CD4-positive, CD25-positive, alpha-beta regulatory T cell (primary cell): ENCODE data around the gene DACH1. TPM values are rescaled to one million over a fixed set of nuclear protein-coding genes. Genes with fewer than 3 reads are reported as not detected.

Experiments used
- ATAC-seq, 2 donors: fragments of 150-1000 bp; cut with Tn5 transposase; one replicate each; pipeline ENCODE4 v1.10.0; 2021; ENCODE audit warnings: low read depth in 2 of 2, moderate number of reproducible peaks in 2 of 2, moderate library complexity in 1 of 2
- DNase-seq, 3 donors: peaks; one replicate each; pipeline versions ENCODE4 v3.0.0 to v3.0.0-alpha.2; 2012 to 2022; ENCODE audit warnings: mixed read lengths in 1 of 3
- H3K27ac ChIP-seq: one replicate; pipeline ENCODE4 v1.7.0; 2013; ENCODE audit warnings: mild to moderate bottlenecking, low read length; ENCODE audit not compliant: insufficient read depth, poor library complexity, severe bottlenecking
- H3K27me3 ChIP-seq: one replicate; pipeline ENCODE4 v1.7.0; 2013; ENCODE audit warnings: low read length; ENCODE audit not compliant: control insufficient read depth, insufficient read depth
- H3K36me3 ChIP-seq: one replicate; pipeline ENCODE4 v1.7.0; 2013; ENCODE audit warnings: mild to moderate bottlenecking, low read length, moderate library complexity; ENCODE audit not compliant: control insufficient read depth, insufficient read depth
- H3K4me1 ChIP-seq: 2 replicates; pipeline ENCODE4 v1.7.0; 2013; ENCODE audit warnings: mild to moderate bottlenecking, low read length; ENCODE audit not compliant: insufficient read depth, control insufficient read depth, poor library complexity, severe bottlenecking
- H3K4me3 ChIP-seq: one replicate; pipeline ENCODE4 v1.7.0; 2013; ENCODE audit warnings: low read depth, mild to moderate bottlenecking, low read length, moderate library complexity
- H3K9me3 ChIP-seq, 2 experiments: 1 replicate in 1 of 2; 2 replicates in 1 of 2; pipeline ENCODE4 v1.7.0; 2013; ENCODE audit warnings: low read length in 2 of 2, mild to moderate bottlenecking in 1 of 2, moderate library complexity in 1 of 2; ENCODE audit not compliant: control insufficient read depth in 2 of 2
- H3K27ac Mint-ChIP-seq, 3 donors: one replicate each; pipeline ENCODE4 v1.8.0; 2020 to 2022; ENCODE audit warnings: mild to moderate bottlenecking in 3 of 3, mixed read lengths in 3 of 3, moderate library complexity in 2 of 3
- H3K27me3 Mint-ChIP-seq: one replicate; pipeline ENCODE4 v1.8.0; 2022; ENCODE audit warnings: mild to moderate bottlenecking, mixed read lengths
- H3K36me3 Mint-ChIP-seq: one replicate; pipeline ENCODE4 v1.8.0; 2020; ENCODE audit warnings: mixed read lengths
- H3K4me1 Mint-ChIP-seq, 4 donors: one replicate each; pipeline ENCODE4 v1.8.0; 2020 to 2022; ENCODE audit warnings: mixed read lengths in 4 of 4, mild to moderate bottlenecking in 1 of 4
- H3K4me3 Mint-ChIP-seq, 4 donors: one replicate each; pipeline ENCODE4 v1.8.0; 2020 to 2022; ENCODE audit warnings: mild to moderate bottlenecking in 4 of 4, mixed read lengths in 4 of 4, moderate library complexity in 3 of 4
- H3K9me3 Mint-ChIP-seq, 7 donors: one replicate each; pipeline ENCODE4 v1.8.0; 2020 to 2022; ENCODE audit warnings: mixed read lengths in 7 of 7, mild to moderate bottlenecking in 3 of 7, moderate library complexity in 2 of 7
- polyA plus RNA-seq, 4 donors: library from polyadenylated mRNA; unstranded; fragments of 300-500 nt; fragmentation: Illumina TruSeq; gene quantifications; one replicate each; pipeline ENCODE4 v1.2.3, GENCODE V29; 2021
- total RNA-seq: library from RNA; stranded (reverse); gene quantifications from one replicate; pipeline ENCODE4 v1.2.3, GENCODE V29; 2022

DACH1 gene
- total and polyA plus RNA-seq, 5 donors from 2014 or later, result 0.47 TPM; not detected in 4

GRCh38 chr13:71714802-71715375 lies 152.1 kb downstream of the DACH1 start:
- Mint-ChIP-seq H3K4me3 (no peak overlapping the region), H3K4me1 (no peaks in the 10 kb centered on the region), H3K36me3 (no peaks in the 10 kb centered on the region), H3K27ac (no peak overlapping the region), H3K9me3 (peaks cover 0 to 2% (median 0%) of the 10 kb centered on the region in 7 donors), H3K27me3 (no peaks in the 10 kb centered on the region)
- no peak for DNase-seq
- no peaks in the 10 kb centered on the region for H3K27me3 ChIP-seq
- no peak overlapping the region for H3K4me3 ChIP-seq
- H3K4me1 ChIP-seq, result no peaks in the 10 kb centered on the region
- H3K36me3 ChIP-seq, result no peaks in the 10 kb centered on the region
- ATAC-seq, result no peak
- H3K9me3 ChIP-seq, result no peaks in the 10 kb centered on the region
- no peak overlapping the region for H3K27ac ChIP-seq

GRCh38 chr13:71712988-71713653 lies 153.9 kb downstream of the DACH1 start:
- Mint-ChIP-seq H3K36me3 (no peaks in the 10 kb centered on the region), H3K4me1 (no peaks in the 10 kb centered on the region), H3K27ac (no peak overlapping the region), H3K27me3 (no peaks in the 10 kb centered on the region), H3K9me3 (peaks cover 0 to 2% (median 0%) of the 10 kb centered on the region in 7 donors), H3K4me3 (no peak overlapping the region)
- Histone ChIP-seq H3K27me3 (no peaks in the 10 kb centered on the region), H3K9me3 (peaks cover 0 to 8% of the 10 kb centered on the region in 2 experiments), H3K27ac (no peak overlapping the region), H3K4me3 (no peak overlapping the region), H3K4me1 (no peaks in the 10 kb centered on the region), H3K36me3 (no peaks in the 10 kb centered on the region)
- DNase-seq (no peak), ATAC-seq (no peak)

DNA sequence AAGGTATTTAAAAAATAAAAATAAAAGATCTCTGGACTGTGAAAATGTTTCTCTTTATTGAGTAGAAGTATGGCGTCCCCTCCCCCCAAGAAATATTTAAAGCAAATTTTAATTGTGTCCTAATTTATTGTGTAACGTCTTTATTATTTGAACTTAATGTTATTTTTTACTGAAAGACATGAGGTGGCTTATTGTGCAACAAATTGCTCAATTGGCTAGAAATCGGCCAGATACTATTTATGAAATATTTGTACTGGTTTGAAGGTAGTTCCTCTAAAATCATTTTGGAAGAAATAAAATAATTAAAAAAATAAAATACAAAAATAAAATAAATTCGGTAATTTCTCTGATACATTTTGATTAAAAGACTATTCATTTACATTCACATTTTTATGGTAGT lies 162.3 kb downstream of the DACH1 start:
- H3K4me1 ChIP-seq, result no peaks in the 10 kb centered on the region
- H3K4me3 Mint-ChIP-seq, result no peak overlapping the region
- H3K27ac Mint-ChIP-seq, result no peak overlapping the region
- no peak overlapping the region for H3K27ac ChIP-seq
- peaks cover 0 to 6% of the 10 kb centered on the region in 2 experiments for H3K9me3 ChIP-seq
- no peaks in the 10 kb centered on the region for H3K36me3 Mint-ChIP-seq
- ATAC-seq, result no peak
- no peaks in the 10 kb centered on the region for H3K27me3 ChIP-seq
- H3K36me3 ChIP-seq, result no peaks in the 10 kb centered on the region
- H3K9me3 Mint-ChIP-seq, result peaks cover 0 to 9% (median 1%) of the 10 kb centered on the region in 7 donors
- no peak for DNase-seq
- no peaks in the 10 kb centered on the region for H3K4me1 Mint-ChIP-seq
- H3K4me3 ChIP-seq, result no peak overlapping the region
- H3K27me3 Mint-ChIP-seq, result no peaks in the 10 kb centered on the region

GRCh38 chr13:71703138-71703537 lies 163.9 kb downstream of the DACH1 start:
- Histone ChIP-seq H3K27me3 (no peaks in the 10 kb centered on the region), H3K4me1 (no peaks in the 10 kb centered on the region), H3K9me3 (no peaks in the 10 kb centered on the region), H3K4me3 (no peak overlapping the region), H3K27ac (no peak overlapping the region), H3K36me3 (no peaks in the 10 kb centered on the region)
- peaks cover 0 to 9% (median 1%) of the 10 kb centered on the region in 7 donors for H3K9me3 Mint-ChIP-seq
- no peaks in the 10 kb centered on the region for H3K4me1 Mint-ChIP-seq
- H3K27me3 Mint-ChIP-seq, result no peaks in the 10 kb centered on the region
- H3K36me3 Mint-ChIP-seq, result no peaks in the 10 kb centered on the region
- H3K4me3 Mint-ChIP-seq, result no peak overlapping the region
- H3K27ac Mint-ChIP-seq, result no peak overlapping the region
- ATAC-seq (no peak), DNase-seq (no peak)

DNA sequence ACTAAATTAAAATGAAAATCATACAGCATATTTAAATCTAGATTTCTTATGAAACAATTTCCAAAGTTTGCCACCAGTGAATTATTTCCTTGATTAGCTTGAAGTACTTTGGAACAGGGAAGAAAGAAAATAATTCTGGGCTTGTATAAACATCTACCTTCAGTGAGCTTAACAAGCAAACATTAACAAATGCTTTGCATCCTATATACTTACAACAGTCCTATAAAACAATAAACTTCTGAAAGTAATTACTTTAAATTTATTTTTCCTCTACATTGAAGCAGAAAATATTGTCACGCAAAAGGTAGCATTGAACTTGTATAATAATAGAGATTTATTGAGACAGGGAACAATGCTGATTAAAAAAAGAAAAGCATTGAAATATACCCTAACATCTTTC lies 164.8 kb downstream of the DACH1 start:
- H3K27ac ChIP-seq, result no peak overlapping the region

DNA sequence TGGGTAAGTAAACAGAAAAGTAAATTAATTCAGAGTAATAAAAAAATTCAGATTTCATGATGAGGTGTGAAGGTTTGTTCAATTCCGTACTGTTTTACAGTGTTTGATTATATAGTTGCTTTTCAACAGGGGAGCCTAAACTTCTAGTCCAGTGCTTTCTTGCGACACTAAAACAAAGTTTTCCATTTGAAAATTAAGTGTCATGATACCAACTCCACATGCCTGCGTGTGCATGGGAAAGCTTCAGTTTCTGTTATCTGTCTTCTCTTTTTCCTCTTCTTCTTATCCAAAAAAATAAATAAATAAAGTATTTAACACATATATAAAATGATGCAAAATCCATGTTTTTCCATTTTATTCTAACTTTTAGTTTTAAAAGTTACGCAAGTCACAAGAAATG lies 165.3 kb downstream of the DACH1 start:
- no peaks in the 10 kb centered on the region for H3K4me1 ChIP-seq
- H3K36me3 ChIP-seq, result no peaks in the 10 kb centered on the region
- ATAC-seq, result no peak
- Mint-ChIP-seq H3K4me1 (no peaks in the 10 kb centered on the region), H3K4me3 (no peak overlapping the region), H3K27me3 (no peaks in the 10 kb centered on the region), H3K9me3 (peaks cover 0 to 5% (median 1%) of the 10 kb centered on the region in 7 donors), H3K27ac (no peak overlapping the region), H3K36me3 (no peaks in the 10 kb centered on the region)
- DNase-seq, result no peak
- no peak overlapping the region for H3K27ac ChIP-seq
- no peak overlapping the region for H3K4me3 ChIP-seq
- no peaks in the 10 kb centered on the region for H3K27me3 ChIP-seq
- no peaks in the 10 kb centered on the region for H3K9me3 ChIP-seq

More for the DNA sequence above, 164.8 kb downstream of the DACH1 start:
- Histone ChIP-seq H3K9me3 (no peaks in the 10 kb centered on the region), H3K4me3 (no peak overlapping the region), H3K4me1 (no peaks in the 10 kb centered on the region), H3K27me3 (no peaks in the 10 kb centered on the region), H3K36me3 (no peaks in the 10 kb centered on the region)
- Mint-ChIP-seq H3K4me1 (no peaks in the 10 kb centered on the region), H3K4me3 (no peak overlapping the region), H3K27me3 (no peaks in the 10 kb centered on the region), H3K27ac (no peak overlapping the region), H3K9me3 (peaks cover 0 to 6% (median 1%) of the 10 kb centered on the region in 7 donors), H3K36me3 (no peaks in the 10 kb centered on the region)
- DNase-seq (no peak), ATAC-seq (no peak)

DNA sequence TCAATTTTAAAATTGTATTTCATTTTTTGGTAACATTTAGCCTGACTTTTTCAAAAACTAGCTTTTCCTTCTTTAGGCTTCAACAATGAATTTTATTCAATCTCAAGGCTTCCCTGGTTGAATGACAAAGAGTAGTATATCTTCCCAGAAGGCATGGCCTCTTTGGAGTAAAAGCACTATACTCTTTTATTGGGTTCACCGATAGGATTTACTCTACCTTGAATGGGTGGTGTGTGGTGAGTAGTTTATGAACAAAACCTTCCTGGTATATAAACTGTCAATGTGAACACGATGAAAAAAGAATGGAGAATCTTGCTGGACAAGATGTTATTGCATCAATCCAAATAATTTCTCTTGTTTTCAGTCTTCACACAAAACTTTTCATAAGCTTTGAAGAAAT lies 167.7 kb downstream of the DACH1 start:
- Histone ChIP-seq H3K27ac (no peak overlapping the region), H3K9me3 (no peaks in the 10 kb centered on the region), H3K4me3 (no peak overlapping the region), H3K4me1 (no peaks in the 10 kb centered on the region), H3K27me3 (no peaks in the 10 kb centered on the region), H3K36me3 (no peaks in the 10 kb centered on the region)
- ATAC-seq (no peak), DNase-seq (no peak)
- Mint-ChIP-seq H3K36me3 (no peaks in the 10 kb centered on the region), H3K9me3 (peaks cover 0 to 5% (median 3%) of the 10 kb centered on the region in 7 donors), H3K4me3 (no peak overlapping the region), H3K4me1 (no peaks in the 10 kb centered on the region), H3K27me3 (no peaks in the 10 kb centered on the region), H3K27ac (no peak overlapping the region)

- no peak overlapping the region for H3K4me3 ChIP-seq
- H3K36me3 ChIP-seq, result no peaks in the 10 kb centered on the region
- peaks cover 0 to 4% (median 0%) of the 10 kb centered on the region in 7 donors for H3K9me3 Mint-ChIP-seq
- H3K4me1 Mint-ChIP-seq, result no peaks in the 10 kb centered on the region
- no peaks in the 10 kb centered on the region for H3K36me3 Mint-ChIP-seq
- no peaks in the 10 kb centered on the region for H3K9me3 ChIP-seq
- no peak overlapping the region for H3K27ac ChIP-seq
- no peak overlapping the region for H3K4me3 Mint-ChIP-seq
- H3K4me1 ChIP-seq, result no peaks in the 10 kb centered on the region
- DNase-seq (no peak), ATAC-seq (no peak)
- H3K27me3 Mint-ChIP-seq, result no peaks in the 10 kb centered on the region
- no peak overlapping the region for H3K27ac Mint-ChIP-seq
- H3K27me3 ChIP-seq, result no peaks in the 10 kb centered on the region
Measured at GRCh38 chr13:71695662-71696061, 171.3 kb downstream of the DACH1 start.
